SIG-M5 treated with dmso at 0.1 percent for 504 hours (cell line): Measurements from ENCODE around the gene PLA2G2F.

ENCODE experiments used
- DNase-seq: peaks from one replicate; lab custom pipeline; 2025; ENCODE audit not compliant: unreplicated experiment; lab: John Stamatoyannopoulos, UW

Gene PLA2G2F

GRCh38 chr1:20168564-20169491 lies 29.7 kb downstream of the PLA2G2F start:
- DNase-seq, result no peak

- no peak for DNase-seq
Observed at GRCh38 chr1:20169932-20170331, 30.8 kb downstream of the PLA2G2F start.

GRCh38 chr1:20172033-20172590 lies 33.0 kb downstream of the PLA2G2F start:
- no peak for DNase-seq

GRCh38 chr1:20174937-20175666 lies 36.0 kb downstream of the PLA2G2F start:
- peak; percentile 90 for DNase-seq

GRCh38 chr1:20178634-20179370 lies 39.7 kb downstream of the PLA2G2F start:
- DNase-seq, result no peak

GRCh38 chr1:20179371-20180128 lies 40.4 kb downstream of the PLA2G2F start:
- no peak for DNase-seq

GRCh38 chr1:20180129-20180843 lies 41.2 kb downstream of the PLA2G2F start:
- DNase-seq, result no peak

- no peak for DNase-seq
Observed at GRCh38 chr1:20180844-20181207, 41.7 kb downstream of the PLA2G2F start.

GRCh38 chr1:20182415-20182814 lies 43.3 kb downstream of the PLA2G2F start:
- no peak for DNase-seq

- no peak for DNase-seq
Observed at GRCh38 chr1:20183035-20183434, 43.9 kb downstream of the PLA2G2F start.

- DNase-seq, result no peak
Observed at GRCh38 chr1:20183616-20184271, 44.6 kb downstream of the PLA2G2F start.

- peak; percentile 76 for DNase-seq
Observed at GRCh38 chr1:20184481-20184900, 45.4 kb downstream of the PLA2G2F start.

GRCh38 chr1:20184997-20185833 lies 46.1 kb downstream of the PLA2G2F start:
- DNase-seq, result no peak

- DNase-seq, result no peak
Observed at GRCh38 chr1:20185834-20186782, 47.0 kb downstream of the PLA2G2F start, which contains the start of the genes PLA2G2C and UBXN10. PLA2G2C (minus strand) TSS chr1:20186518; CDS start chr1:20177363, 9,155 bp downstream. UBXN10 (plus strand) TSS chr1:20186096; CDS start chr1:20190562, 4,466 bp downstream.

- DNase-seq, result no peak
Observed at GRCh38 chr1:20187103-20187812, 48.1 kb downstream of the PLA2G2F start.

- DNase-seq, result no peak
Observed at GRCh38 chr1:20187813-20188454, 48.8 kb downstream of the PLA2G2F start.
